HepG2 (cell line): ENCODE data around the gene ULK4. TPM values are rescaled to one million over a fixed set of nuclear protein-coding genes. Genes with fewer than 3 reads are reported as not detected.

Experiments
- ATAC-seq: fragments of 200-7000 bp; cut with Tn5 transposase; 3 replicates; pipeline ENCODE4 v1.9.1; 2020; ENCODE audit warnings: mild to moderate bottlenecking, moderate library complexity
- BruUV-seq: library from RNA; stranded (reverse); fragments of 400-500 nt; replicated peaks from 2 replicates; lab custom pipeline; 2021; lab: Mats Ljungman, UMichigan
- CTCF ChIA-PET: fragments of 300-600 bp; formaldehyde crosslinking; extraction: SDS; loops from one replicate; lab custom pipeline; 2021; ENCODE audit warnings: low total read pairs, inconsistent platforms, low intra/inter-chr PET ratio; lab: Yijun Ruan, JAX
- POLR2A ChIA-PET: fragments of 350-600 bp; sonication (Branson Sonifier 250); formaldehyde crosslinking; loops from one replicate; lab custom pipeline; 2020; ENCODE audit warnings: antibody characterized with exemption, inconsistent platforms; lab: Yijun Ruan, JAX
- DNase-seq: peaks from one replicate; pipeline ENCODE4 v3.0.0-alpha.2; 2015; ENCODE audit warnings: low spot score
- FAIRE-seq: peaks from 3 replicates; lab custom pipeline; 2011; peaks lifted over from hg19 to GRCh38; lab: Jason Lieb, UNC
- H2AFZ ChIP-seq: one replicate; pipeline ENCODE4 v1.6.1; 2011; ENCODE audit warnings: low read length, inconsistent platforms
- H3K27ac ChIP-seq: fragments of 300-600 bp; 3 replicates; pipeline ENCODE4 v1.8.0; 2011; ENCODE audit warnings: mixed run types, mild to moderate bottlenecking, mixed read lengths, low read length, inconsistent platforms; ENCODE audit not compliant: insufficient read depth; ENCODE audit errors: extremely low read length
- H3K27me3 ChIP-seq, 2 experiments: fragments of 200-600 bp in 1 of 2; 2 replicates in 1 of 2; 3 replicates in 1 of 2; pipeline versions ENCODE4 v1.6.0 to v1.8.0; 2011; ENCODE audit warnings: low read length in 2 of 2, mild to moderate bottlenecking in 2 of 2, moderate library complexity in 2 of 2, inconsistent platforms in 1 of 2; ENCODE audit not compliant: insufficient read depth in 2 of 2, control insufficient read depth in 1 of 2
- H3K36me3 ChIP-seq, 2 experiments: fragments of 200-600 bp in 1 of 2; replicated peaks in 1 of 2; 2 replicates in 1 of 2; 3 replicates in 1 of 2; pipeline versions ENCODE4 v1.5.1 to v1.8.0; 2011; ENCODE audit warnings: low read length in 2 of 2, inconsistent platforms in 1 of 2; ENCODE audit not compliant: insufficient read depth in 2 of 2, control insufficient read depth in 1 of 2
- H3K4me1 ChIP-seq: 2 replicates; pipeline ENCODE4 v1.5.1; 2012; ENCODE audit warnings: low read length, inconsistent platforms; ENCODE audit not compliant: insufficient read depth
- H3K4me2 ChIP-seq: 2 replicates; pipeline ENCODE4 v1.6.0; 2011; ENCODE audit warnings: low read depth, low read length, inconsistent platforms
- H3K4me3 ChIP-seq, 3 experiments: fragments of 200-600 bp in 1 of 3; sonication (generic), shearing (Covaris generic) in 1 of 3; replicated peaks in 1 of 3; 2 replicates each; pipeline ENCODE4 v1.5.1; 2011 to 2016; ENCODE audit warnings: low read length in 3 of 3, inconsistent platforms in 2 of 3, low read depth in 2 of 3, mild to moderate bottlenecking in 2 of 3, control low read depth in 1 of 3, mixed read lengths in 1 of 3; ENCODE audit not compliant: insufficient read depth in 1 of 3
- H3K79me2 ChIP-seq: one replicate; pipeline ENCODE4 v1.6.1; 2011; ENCODE audit warnings: low read length, inconsistent platforms; ENCODE audit not compliant: insufficient read depth
- H3K9ac ChIP-seq: 2 replicates; pipeline ENCODE4 v1.6.0; 2011; ENCODE audit warnings: mild to moderate bottlenecking, low read depth, low read length, inconsistent platforms; ENCODE audit not compliant: insufficient read depth
- H3K9me3 ChIP-seq: 2 replicates; pipeline ENCODE4 v1.5.1; 2012; ENCODE audit warnings: mild to moderate bottlenecking, low read length
- H4K20me1 ChIP-seq: 2 replicates; pipeline ENCODE4 v1.6.0; 2011; ENCODE audit warnings: inconsistent platforms, mild to moderate bottlenecking, low read length, moderate library complexity; ENCODE audit not compliant: insufficient read depth
- DNMT3B ChIP-seq: conservative IDR thresholded peaks from 2 replicates; pipeline ENCODE4 v1.6.1; 2016; ENCODE audit warnings: missing biosample characterization, control low read depth
- EP300 ChIP-seq, 3 experiments: sonication (generic) in 1 of 3; formaldehyde crosslinking in 1 of 3; IDR thresholded peaks; 2 replicates each; pipeline versions ENCODE4 v1.5.1 to v1.6.1; 2011 to 2020; ENCODE audit warnings: low read depth in 2 of 3, low read length in 2 of 3, borderline replicate concordance in 1 of 3, improper control_type of control experiment in 1 of 3, mild to moderate bottlenecking in 1 of 3, missing genetic modification reagents in 1 of 3, moderate library complexity in 1 of 3
- FLYWCH1 ChIP-seq: sonication (generic); formaldehyde crosslinking; IDR thresholded peaks from 2 replicates; pipeline ENCODE4 v1.8.1; 2023; ENCODE audit warnings: mild to moderate bottlenecking, missing genetic modification reagents
- PHF5A ChIP-seq: IDR thresholded peaks from one replicate; pipeline ENCODE4 v1.6.1; 2018; ENCODE audit warnings: low read depth, missing genetic modification reagents; ENCODE audit not compliant: unreplicated experiment
- THYN1 ChIP-seq: sonication (generic); formaldehyde crosslinking; IDR thresholded peaks from 2 replicates; pipeline ENCODE4 v1.8.1; 2023; ENCODE audit warnings: low read depth, mild to moderate bottlenecking, moderate library complexity, missing genetic modification reagents, borderline replicate concordance
- TRIM24 ChIP-seq: sonication (generic); formaldehyde crosslinking; IDR thresholded peaks from 2 replicates; pipeline ENCODE4 v1.8.0; 2022; ENCODE audit warnings: mild to moderate bottlenecking, missing genetic modification reagents
- ZNF30 ChIP-seq: sonication (generic); formaldehyde crosslinking; IDR thresholded peaks from 2 replicates; pipeline ENCODE4 v1.5.0; 2020; ENCODE audit warnings: mild to moderate bottlenecking, missing genetic modification reagents
- ZNF678 ChIP-seq: sonication (generic); formaldehyde crosslinking; IDR thresholded peaks from 2 replicates; pipeline ENCODE4 v1.4.0; 2020; ENCODE audit warnings: mild to moderate bottlenecking, missing genetic modification reagents
- ZNF749 ChIP-seq: sonication (generic); formaldehyde crosslinking; IDR thresholded peaks from 2 replicates; pipeline ENCODE4 v1.8.0; 2022; ENCODE audit warnings: mild to moderate bottlenecking, missing genetic modification reagents, moderate library complexity, borderline replicate concordance
- WGBS: methylation state at CpG from one replicate; pipeline ENCODE4 v1.1.6; 2017; ENCODE audit warnings: low lambda C conversion rate; 5-methylcytosine and 5-hydroxymethylcytosine counted together
- in situ Hi-C: cut with HindIII; loops from 2 replicates; pipeline ENCODE4 v1.10.0; 2017; ENCODE audit warnings: low pct_unique_long_range_greater_than_20kb; ENCODE audit not compliant: extremely low pct_ligation_motif_present
- intact Hi-C: fragments of 100-400 bp; cut with micrococcal nuclease; formaldehyde crosslinking; loops from one replicate; pipeline ENCODE4 v1.10.0; 2022; ENCODE audit not compliant: unreplicated experiment
- polyA plus RNA-seq, 8 experiments: library from polyadenylated mRNA; depleted of rRNA in 3 of 8; stranded (reverse) in 7 of 8; unstranded in 1 of 8; fragments of >200 nt; fragmentation: Illumina TruSeq in 4 of 8; extraction: Trizol in 4 of 8; gene quantifications; 2 replicates each; pipeline versions ENCODE4 v1.2.1 to v1.2.3, GENCODE V29; 2011 to 2016; ENCODE audit warnings: low read depth in 4 of 8, missing spikeins in 1 of 8, mixed read lengths in 1 of 8; ENCODE audit not compliant: insufficient read depth in 1 of 8
- total RNA-seq, 5 experiments: library from RNA; depleted of rRNA; stranded (reverse); fragments of >200 nt; fragmentation: Illumina TruSeq; extraction: Trizol; gene quantifications; 2 replicates each; pipeline ENCODE4 v1.2.3, GENCODE V29; 2016; ENCODE audit warnings: low read depth in 1 of 5
- TF ChIP-seq, protein P1 (sequence below): sonication (generic); formaldehyde crosslinking; IDR thresholded peaks from 2 replicates; pipeline ENCODE4 v1.4.0; 2020; ENCODE audit warnings: mild to moderate bottlenecking, missing genetic modification reagents
- TF ChIP-seq, protein P2 (sequence below): sonication (generic); formaldehyde crosslinking; IDR thresholded peaks from 2 replicates; pipeline ENCODE4 v1.5.0; 2020; ENCODE audit warnings: mild to moderate bottlenecking, missing genetic modification reagents

ULK4 gene
- total and polyA plus RNA-seq, 2 of the 13 experiments (the other 11 are each of a cell fraction or from before 2014, with no cell fraction given): 6.7 to 11.8 TPM

DNA sequence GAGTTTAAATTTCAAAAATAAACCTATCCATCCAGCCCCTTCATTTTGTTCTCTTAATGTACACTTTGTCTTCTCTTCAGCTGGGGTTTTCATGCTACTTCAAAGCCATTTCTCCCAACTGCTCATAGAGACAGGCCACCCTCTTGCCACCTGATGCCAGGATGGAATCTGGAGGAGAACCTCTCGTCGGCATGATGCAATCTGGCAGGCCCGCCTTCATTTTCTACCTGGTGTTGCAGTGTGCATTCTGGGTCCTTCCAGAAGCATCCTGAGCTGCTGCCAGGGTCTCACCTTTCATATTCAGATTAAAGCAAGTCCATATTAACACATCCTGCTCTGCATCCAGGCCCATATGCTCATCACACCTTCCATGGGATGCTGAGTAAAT lies 701.8 kb downstream of the ULK4 start:
- no peak overlapping the region for H3K27ac ChIP-seq
- no peak overlapping the region for H3K4me3 ChIP-seq
- no TSS peak for BruUV-seq
- DNase-seq (no peak), FAIRE-seq (no peak), ATAC-seq (no peak)
- in situ Hi-C loops: no loop called here
- no peaks in the 10 kb centered on the region for H4K20me1 ChIP-seq
- no peak overlapping the region for H3K9ac ChIP-seq
- H3K4me1 ChIP-seq: peaks cover 15% of the 10 kb centered on the region
- ChIA-PET POLR2A (no interaction called here), CTCF (no interaction called here)
- no peaks in the 10 kb centered on the region for H3K9me3 ChIP-seq
- no peak overlapping the region for H3K4me2 ChIP-seq
- H2AFZ ChIP-seq: no peak overlapping the region
- peaks cover 0 to 2% of the 10 kb centered on the region in 2 experiments; a peak in 2 of 5 replicates for H3K36me3 ChIP-seq
- intact Hi-C loops: no loop called here
- 97% methylated on average over 3 of the region's 3 CpGs for WGBS
- no peaks in the 10 kb centered on the region for H3K27me3 ChIP-seq
- TF ChIP-seq ZNF30 (CRISPR knock-in tag) (no peak), ZNF678 (CRISPR knock-in tag) (no peak)
- peaks cover 4% of the 10 kb centered on the region for H3K79me2 ChIP-seq

DNA sequence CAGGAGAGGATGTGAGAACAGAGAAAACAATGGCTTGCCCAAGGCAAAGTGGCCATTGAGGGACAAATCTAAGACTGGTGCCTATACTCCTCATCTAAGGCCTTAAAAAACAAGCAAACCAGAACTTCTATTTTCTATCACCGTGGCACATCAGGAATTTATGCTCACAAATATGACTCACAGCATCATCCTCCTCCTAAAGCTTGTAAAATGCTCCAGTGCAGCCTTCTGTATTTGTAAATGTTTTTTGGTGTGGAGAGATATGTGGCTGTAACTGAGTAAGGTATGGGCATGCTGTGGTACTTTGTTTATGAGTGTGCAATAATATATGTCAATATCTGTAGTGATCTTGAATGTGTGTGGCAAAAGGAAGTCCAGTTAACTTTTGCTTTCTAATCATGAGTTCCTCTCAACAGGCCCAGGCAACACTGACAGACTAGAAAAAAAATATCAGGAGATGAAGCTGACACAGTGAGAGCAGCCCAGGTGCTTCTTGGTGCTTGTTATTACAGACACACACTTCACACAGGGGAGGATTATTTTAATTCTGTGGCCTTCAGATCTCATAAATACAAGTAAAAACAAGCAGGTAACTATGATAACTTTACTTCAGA lies 702.3 kb downstream of the ULK4 start:
- intact Hi-C loops (no loop called here), in situ Hi-C loops (no loop called here)
- no peaks in the 10 kb centered on the region for H3K27me3 ChIP-seq
- 71% methylated on average over 1 of the region's 1 CpG for WGBS
- H4K20me1 ChIP-seq: no peaks in the 10 kb centered on the region
- no peak overlapping the region for H3K4me2 ChIP-seq
- no peak overlapping the region for H3K27ac ChIP-seq
- H3K79me2 ChIP-seq: peaks cover 3% of the 10 kb centered on the region
- H3K9me3 ChIP-seq: no peaks in the 10 kb centered on the region
- peaks cover 0 to 2% of the 10 kb centered on the region in 2 experiments; a peak in 2 of 5 replicates for H3K36me3 ChIP-seq
- H3K4me3 ChIP-seq: no peak overlapping the region
- no peak for TF ChIP-seq DNMT3B (CRISPR knock-in tag)
- no peak for TF ChIP-seq EP300 (IDR thresholded peaks at IDR 0.05; ENCODE audit: low read depth in 2 of 2, low read length in 2 of 2)
- no peak for TF ChIP-seq EP300 (CRISPR knock-in tag; IDR thresholded peaks at IDR 0.05; ENCODE audit: borderline replicate concordance)
- TF ChIP-seq PHF5A (CRISPR knock-in tag): no peak
- no peak for TF ChIP-seq THYN1 (CRISPR knock-in tag)
- TF ChIP-seq, protein P1, sequence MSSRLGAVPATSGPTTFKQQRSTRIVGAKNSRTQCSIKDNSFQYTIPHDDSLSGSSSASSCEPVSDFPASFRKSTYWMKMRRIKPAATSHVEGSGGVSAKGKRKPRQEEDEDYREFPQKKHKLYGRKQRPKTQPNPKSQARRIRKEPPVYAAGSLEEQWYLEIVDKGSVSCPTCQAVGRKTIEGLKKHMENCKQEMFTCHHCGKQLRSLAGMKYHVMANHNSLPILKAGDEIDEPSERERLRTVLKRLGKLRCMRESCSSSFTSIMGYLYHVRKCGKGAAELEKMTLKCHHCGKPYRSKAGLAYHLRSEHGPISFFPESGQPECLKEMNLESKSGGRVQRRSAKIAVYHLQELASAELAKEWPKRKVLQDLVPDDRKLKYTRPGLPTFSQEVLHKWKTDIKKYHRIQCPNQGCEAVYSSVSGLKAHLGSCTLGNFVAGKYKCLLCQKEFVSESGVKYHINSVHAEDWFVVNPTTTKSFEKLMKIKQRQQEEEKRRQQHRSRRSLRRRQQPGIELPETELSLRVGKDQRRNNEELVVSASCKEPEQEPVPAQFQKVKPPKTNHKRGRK (CRISPR knock-in tag): no peak
- no peak for TF ChIP-seq FLYWCH1 (CRISPR knock-in tag)
- no peak for TF ChIP-seq TRIM24 (CRISPR knock-in tag)
- no peak for TF ChIP-seq ZNF749 (CRISPR knock-in tag)
- TF ChIP-seq, protein P2, sequence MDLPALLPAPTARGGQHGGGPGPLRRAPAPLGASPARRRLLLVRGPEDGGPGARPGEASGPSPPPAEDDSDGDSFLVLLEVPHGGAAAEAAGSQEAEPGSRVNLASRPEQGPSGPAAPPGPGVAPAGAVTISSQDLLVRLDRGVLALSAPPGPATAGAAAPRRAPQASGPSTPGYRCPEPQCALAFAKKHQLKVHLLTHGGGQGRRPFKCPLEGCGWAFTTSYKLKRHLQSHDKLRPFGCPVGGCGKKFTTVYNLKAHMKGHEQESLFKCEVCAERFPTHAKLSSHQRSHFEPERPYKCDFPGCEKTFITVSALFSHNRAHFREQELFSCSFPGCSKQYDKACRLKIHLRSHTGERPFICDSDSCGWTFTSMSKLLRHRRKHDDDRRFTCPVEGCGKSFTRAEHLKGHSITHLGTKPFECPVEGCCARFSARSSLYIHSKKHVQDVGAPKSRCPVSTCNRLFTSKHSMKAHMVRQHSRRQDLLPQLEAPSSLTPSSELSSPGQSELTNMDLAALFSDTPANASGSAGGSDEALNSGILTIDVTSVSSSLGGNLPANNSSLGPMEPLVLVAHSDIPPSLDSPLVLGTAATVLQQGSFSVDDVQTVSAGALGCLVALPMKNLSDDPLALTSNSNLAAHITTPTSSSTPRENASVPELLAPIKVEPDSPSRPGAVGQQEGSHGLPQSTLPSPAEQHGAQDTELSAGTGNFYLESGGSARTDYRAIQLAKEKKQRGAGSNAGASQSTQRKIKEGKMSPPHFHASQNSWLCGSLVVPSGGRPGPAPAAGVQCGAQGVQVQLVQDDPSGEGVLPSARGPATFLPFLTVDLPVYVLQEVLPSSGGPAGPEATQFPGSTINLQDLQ: no peak
- no peak for ATAC-seq
- CTCF ChIA-PET: no interaction called here
- no peak for FAIRE-seq
- POLR2A ChIA-PET: no interaction called here
- no peak overlapping the region for H2AFZ ChIP-seq
- H3K4me1 ChIP-seq: peaks cover 10% of the 10 kb centered on the region
- DNase-seq: no peak
- BruUV-seq: no TSS peak
- no peak overlapping the region for H3K9ac ChIP-seq
